HCT116 (cell line): Measurements from ENCODE around the gene PDRG1. TPM values are rescaled to one million over a fixed set of nuclear protein-coding genes. Genes with fewer than 3 reads are reported as not detected.

ENCODE experiments used
- ATAC-seq: fragments of 200-7000 bp; cut with Tn5 transposase; 2 replicates; pipeline ENCODE4 v1.9.1; 2020; ENCODE audit warnings: mild to moderate bottlenecking, moderate library complexity
- BruUV-seq: library from RNA; stranded (reverse); fragments of 400-500 nt; replicated peaks from 2 replicates; lab custom pipeline; 2021; lab: Mats Ljungman, UMichigan
- CTCF ChIA-PET: fragments of 300-600 bp; sonication (Branson Sonifier 250); formaldehyde crosslinking; loops from one replicate; lab custom pipeline; 2021; ENCODE audit warnings: antibody characterized with exemption; lab: Charles Lee
- POLR2A ChIA-PET: fragments of 300-600, 350-600 bp; sonication (Branson Sonifier 250); formaldehyde crosslinking; loops from one replicate; lab custom pipeline; 2021; ENCODE audit warnings: antibody characterized with exemption; lab: Charles Lee
- RAD21 ChIA-PET, 2 experiments: fragments of 300-600 bp; sonication (Branson Sonifier 250); formaldehyde crosslinking; loops; one replicate each; lab custom pipeline; 2023; ENCODE audit warnings: low total read pairs in 2 of 2; ENCODE audit not compliant: uncharacterized antibody in 2 of 2, unreplicated experiment in 2 of 2, low non-redundant PET in 1 of 2; lab: Charles Lee
- DNase-seq: peaks from one replicate; pipeline ENCODE4 v3.0.0-alpha.2; 2010; ENCODE audit warnings: low read depth, low spot score
- H2AFZ ChIP-seq: fragments of 200-600 bp; shearing (Covaris generic), sonication (generic); 2 replicates; pipeline ENCODE4 v1.6.1; 2017; ENCODE audit warnings: low read depth, mixed run types, mixed read lengths, antibody characterized with exemption, low read length; ENCODE audit not compliant: poor library complexity, severe bottlenecking
- H3K27ac ChIP-seq: 2 replicates; pipeline ENCODE4 v1.5.1; 2012; ENCODE audit warnings: low read depth, low read length
- H3K27me3 ChIP-seq: fragments of 200-600 bp; sonication (generic); 2 replicates; pipeline ENCODE4 v1.6.1; 2016; ENCODE audit warnings: mixed run types, low read length, mixed read lengths; ENCODE audit not compliant: insufficient read depth
- H3K36me3 ChIP-seq, 2 experiments: fragments of 200-500 bp in 1 of 2; fragments of 200-600 bp in 1 of 2; sonication (Bioruptor generic) in 1 of 2; sonication (generic) in 1 of 2; 2 replicates each; pipeline versions ENCODE4 v1.5.1 to v1.6.1; 2014 to 2016; ENCODE audit warnings: low read length in 2 of 2, inconsistent platforms in 1 of 2, mixed read lengths in 1 of 2, mixed run types in 1 of 2; ENCODE audit not compliant: insufficient read depth in 2 of 2, control insufficient read depth in 1 of 2
- H3K4me1 ChIP-seq, 2 experiments: fragments of 200-600 bp in 1 of 2; sonication (generic) in 1 of 2; 2 replicates each; pipeline versions ENCODE4 v1.5.1 to v1.6.1; 2012 to 2017; ENCODE audit warnings: low read length in 2 of 2, inconsistent platforms in 1 of 2, mild to moderate bottlenecking in 1 of 2, mixed read lengths in 1 of 2, mixed run types in 1 of 2, moderate library complexity in 1 of 2; ENCODE audit not compliant: insufficient read depth in 2 of 2, control insufficient read depth in 1 of 2
- H3K4me2 ChIP-seq: fragments of 200-600 bp; sonication (generic); 2 replicates; pipeline ENCODE4 v1.6.1; 2017; ENCODE audit warnings: mixed run types, low read length, mixed read lengths
- H3K4me3 ChIP-seq, 2 experiments: fragments of 200-600 bp in 1 of 2; sonication (generic) in 1 of 2; replicated peaks in 1 of 2; 2 replicates each; pipeline ENCODE4 v1.5.1; 2011 to 2016; ENCODE audit warnings: low read length in 2 of 2, control low read depth in 1 of 2, low read depth in 1 of 2, mild to moderate bottlenecking in 1 of 2, mixed read lengths in 1 of 2, mixed run types in 1 of 2
- H3K79me2 ChIP-seq: fragments of 200-600 bp; sonication (generic); 2 replicates; pipeline ENCODE4 v1.6.1; 2017; ENCODE audit warnings: mild to moderate bottlenecking, mixed run types, low read length, moderate library complexity, mixed read lengths; ENCODE audit not compliant: insufficient read depth
- H3K9ac ChIP-seq: fragments of 200-600 bp; sonication (generic); 2 replicates; pipeline ENCODE4 v1.6.1; 2016; ENCODE audit warnings: low read length, mixed read lengths
- H3K9me2 ChIP-seq: fragments of 200-600 bp; sonication (generic), shearing (Covaris generic); 2 replicates; pipeline ENCODE4 v1.6.1; 2017; ENCODE audit warnings: mixed run types, mild to moderate bottlenecking, moderate library complexity; ENCODE audit not compliant: insufficient read depth
- H3K9me3 ChIP-seq, 2 experiments: fragments of 200-500 bp in 1 of 2; fragments of 200-600 bp in 1 of 2; sonication (Bioruptor generic) in 1 of 2; sonication (generic) in 1 of 2; 2 replicates each; pipeline ENCODE4 v1.6.1; 2014 to 2017; ENCODE audit warnings: low read length in 2 of 2, mixed read lengths in 2 of 2, inconsistent platforms in 1 of 2, low read depth in 1 of 2, mild to moderate bottlenecking in 1 of 2, mixed run types in 1 of 2, moderate library complexity in 1 of 2; ENCODE audit not compliant: control insufficient read depth in 1 of 2, insufficient read depth in 1 of 2
- H4K20me1 ChIP-seq: fragments of 200-600 bp; sonication (generic), shearing (Covaris generic); 2 replicates; pipeline ENCODE4 v1.6.1; 2017; ENCODE audit warnings: mixed run types, mild to moderate bottlenecking, moderate library complexity; ENCODE audit not compliant: insufficient read depth
- ATF3 ChIP-seq: IDR thresholded peaks from 2 replicates; pipeline ENCODE4 v1.6.1; 2012
- CBX3 ChIP-seq: IDR thresholded peaks from 2 replicates; pipeline ENCODE4 v1.6.1; 2012; ENCODE audit warnings: low read depth
- CTCF ChIP-seq, 3 experiments: fragments of 200-600 bp in 1 of 3; sonication (generic) in 1 of 3; IDR thresholded peaks in 2 of 3; conservative IDR thresholded peaks in 1 of 3; 2 replicates each; pipeline ENCODE4 v1.5.1; 2012 to 2017; ENCODE audit warnings: low read depth in 2 of 3, low read length in 2 of 3, antibody characterized with exemption in 1 of 3, borderline replicate concordance in 1 of 3, control low read depth in 1 of 3, mild to moderate bottlenecking in 1 of 3, mixed read lengths in 1 of 3, mixed run types in 1 of 3, moderate library complexity in 1 of 3; ENCODE audit not compliant: insufficient read depth in 1 of 3
- EGR1 ChIP-seq: IDR thresholded peaks from 2 replicates; pipeline ENCODE4 v1.6.1; 2012; ENCODE audit warnings: low read depth
- ELF1 ChIP-seq: IDR thresholded peaks from 2 replicates; pipeline ENCODE4 v1.6.1; 2012; ENCODE audit warnings: low read depth, borderline replicate concordance
- EZH2phosphoT487 ChIP-seq: fragments of 200-600 bp; IDR thresholded peaks from 2 replicates; pipeline ENCODE4 v1.6.1; 2018; ENCODE audit warnings: antibody characterized with exemption, borderline replicate concordance
- FOSL1 ChIP-seq: IDR thresholded peaks from 2 replicates; pipeline ENCODE4 v1.6.1; 2012; ENCODE audit warnings: low read depth
- JUND ChIP-seq: IDR thresholded peaks from 2 replicates; pipeline ENCODE4 v1.6.1; 2012
- MAX ChIP-seq: IDR thresholded peaks from 2 replicates; pipeline ENCODE4 v1.6.1; 2012
- POLR2A ChIP-seq: IDR thresholded peaks from 2 replicates; pipeline ENCODE4 v1.7.0; 2011; ENCODE audit warnings: borderline replicate concordance; ENCODE audit not compliant: insufficient read depth, insufficient read length; ENCODE audit errors: extremely low read depth
- POLR2AphosphoS5 ChIP-seq: IDR thresholded peaks from 2 replicates; pipeline ENCODE4 v1.6.1; 2011; ENCODE audit warnings: mild to moderate bottlenecking, low read depth, low read length, moderate library complexity
- RAD21 ChIP-seq: IDR thresholded peaks from 2 replicates; pipeline ENCODE4 v1.6.1; 2012; ENCODE audit warnings: low read depth, mild to moderate bottlenecking
- SP1 ChIP-seq: IDR thresholded peaks from 2 replicates; pipeline ENCODE4 v1.6.1; 2012; ENCODE audit warnings: low read depth
- SRF ChIP-seq: IDR thresholded peaks from 2 replicates; pipeline ENCODE4 v1.6.1; 2012; ENCODE audit warnings: low read depth
- TCF7L2 ChIP-seq: IDR thresholded peaks from 2 replicates; pipeline ENCODE4 v1.7.0; 2011; ENCODE audit warnings: borderline replicate concordance, inconsistent platforms; ENCODE audit not compliant: insufficient read depth, insufficient read length; ENCODE audit errors: extremely low read depth
- ZNF274 ChIP-seq: fragments of 200-500 bp; sonication (Bioruptor generic); IDR thresholded peaks from 2 replicates; pipeline ENCODE4 v1.6.1; 2014; ENCODE audit warnings: mild to moderate bottlenecking, low read depth, low read length, inconsistent platforms
- intact Hi-C: fragments of 100-400 bp; cut with micrococcal nuclease; formaldehyde crosslinking; loops from 2 replicates; pipeline ENCODE4 v1.10.0; 2022
- total RNA-seq: library from RNA; stranded (reverse); gene quantifications from one replicate; pipeline ENCODE4 v1.2.1, GENCODE V29; 2021; ENCODE audit not compliant: unreplicated experiment

Gene PDRG1
- total RNA-seq, 1 experiment from 2014 or later = 18.7 TPM

- POLR2A ChIA-PET = no interaction called here
- Histone ChIP-seq H3K9ac (no peak overlapping the region), H3K27me3 (no peaks in the 10 kb centered on the region), H3K36me3 (peaks cover 44 to 56% of the 10 kb centered on the region in 2 experiments), H3K9me3 (peaks cover 0 to 6% of the 10 kb centered on the region in 2 experiments; a peak in 2 of 4 replicates), H4K20me1 (no peaks in the 10 kb centered on the region), H3K79me2 (peaks cover 26% of the 10 kb centered on the region), H3K4me2 (no peak overlapping the region), H2AFZ (no peak overlapping the region), H3K27ac (no peak overlapping the region), H3K4me3 (no peak overlapping the region), H3K9me2 (no peaks in the 10 kb centered on the region), H3K4me1 (peaks cover 0 to under 1% of the 10 kb centered on the region in 2 experiments; a peak in 2 of 4 replicates)
- ATAC-seq (no peak), DNase-seq (no peak)
- TF ChIP-seq SP1 = no peak
- TF ChIP-seq MAX = no peak
- TF ChIP-seq TCF7L2 = no peak
- no peak for TF ChIP-seq CTCF (IDR thresholded peaks at IDR 0.05 in 2 of 3, conservative IDR thresholded peaks at IDR 0.05 in 1 of 3; ENCODE audit: borderline replicate concordance in 1 of 3, insufficient read depth in 1 of 3, low read depth in 2 of 3, low read length in 2 of 3)
- no peak for TF ChIP-seq ATF3
- TF ChIP-seq EGR1 = no peak
- TF ChIP-seq FOSL1 = no peak
- intact Hi-C loops = no loop called here
- CTCF ChIA-PET = no interaction called here
- RAD21 ChIA-PET = no interaction called here
- no TSS peak for BruUV-seq
These were observed 6.5 kb downstream of the PDRG1 start for GRCh38 chr20:31945319-31945718.

- peaks cover 0 to 4% of the 10 kb centered on the region in 2 experiments; a peak in 2 of 4 replicates for H3K9me3 ChIP-seq
- H3K36me3 ChIP-seq = peaks cover 23 to 35% of the 10 kb centered on the region in 2 experiments
- H4K20me1 ChIP-seq = no peaks in the 10 kb centered on the region
- H3K27ac ChIP-seq = no peak overlapping the region
- ChIA-PET CTCF (no interaction called here), POLR2A (no interaction called here), RAD21 (no interaction called here)
- DNase-seq = no peak
- no peaks in the 10 kb centered on the region for H3K4me1 ChIP-seq
- H3K9ac ChIP-seq = no peak overlapping the region
- BruUV-seq = no TSS peak
- no peaks in the 10 kb centered on the region for H3K27me3 ChIP-seq
- no peak overlapping the region for H3K4me3 ChIP-seq
- intact Hi-C loops = no loop called here
- no peak overlapping the region for H2AFZ ChIP-seq
- no peak for ATAC-seq
- no peak overlapping the region for H3K4me2 ChIP-seq
- peaks cover 4% of the 10 kb centered on the region; the same call in 1 of the 2 replicates for H3K79me2 ChIP-seq
- TF ChIP-seq EZH2phosphoT487 = no peak
- no peak for TF ChIP-seq SRF
- TF ChIP-seq JUND = no peak
- TF ChIP-seq POLR2A = no peak
- no peak for TF ChIP-seq ELF1
- TF ChIP-seq POLR2AphosphoS5 = no peak
- no peak for TF ChIP-seq RAD21
- no peak for TF ChIP-seq CTCF (IDR thresholded peaks at IDR 0.05 in 2 of 3, conservative IDR thresholded peaks at IDR 0.05 in 1 of 3; ENCODE audit: borderline replicate concordance in 1 of 3, insufficient read depth in 1 of 3, low read depth in 2 of 3, low read length in 2 of 3)
- no peak for TF ChIP-seq CBX3
- no peak for TF ChIP-seq FOSL1
- no peak for TF ChIP-seq ZNF274
- TF ChIP-seq, all 23 proteins: peak for 0
- H3K9me2 ChIP-seq = no peaks in the 10 kb centered on the region
These were observed 8.8 kb downstream of the PDRG1 start for GRCh38 chr20:31943052-31943471.
